HAP-1 (cell line): ENCODE measurements around the gene GPSM3.

Experiments
- DNase-seq, 2 experiments: peaks; one replicate each; pipeline ENCODE4 v3.0.0-alpha.2; 2016 to 2020; ENCODE audit warnings: low spot score in 2 of 2
- H3K27me3 ChIP-seq: fragments of 250-450 bp; sonication (Bioruptor Pico); 2 replicates; pipeline ENCODE4 v1.5.1; 2020; ENCODE audit warnings: low read depth, mild to moderate bottlenecking, moderate library complexity
- H3K36me3 ChIP-seq: fragments of 250-450 bp; sonication (Bioruptor Pico); replicated peaks from 2 replicates; pipeline ENCODE4 v1.5.1; 2020; ENCODE audit warnings: mild to moderate bottlenecking
- H3K4me1 ChIP-seq: fragments of 250-450 bp; sonication (Bioruptor Pico); 2 replicates; pipeline ENCODE4 v1.5.1; 2020; ENCODE audit warnings: mild to moderate bottlenecking
- H3K4me3 ChIP-seq: fragments of 250-450 bp; sonication (Bioruptor Pico); 2 replicates; pipeline ENCODE4 v1.5.1; 2020; ENCODE audit warnings: mild to moderate bottlenecking, moderate library complexity
- H3K9me3 ChIP-seq: fragments of 250-450 bp; sonication (Bioruptor Pico); 2 replicates; pipeline ENCODE4 v1.5.1; 2020; ENCODE audit warnings: mild to moderate bottlenecking, moderate library complexity
- in situ Hi-C: fragments of 300-500 bp; cut with MboI; formaldehyde crosslinking; loops from 3 replicates; pipeline ENCODE4 v1.14.3; 2020; ENCODE audit warnings: low sequenced_read_pairs, inconsistent platforms, mixed read lengths

The GPSM3 gene

GRCh38 chr6:32177788-32178546 is 14.5 kb downstream of the GPSM3 start, which contains the start of gene RNF5:
TSS of gene RNF5 (plus strand) at chr6:32178405. CDS start at chr6:32178512, 107 bp downstream.
- DNase-seq, result peak; percentile 97 to 100

GRCh38 chr6:32177183-32177787 is 15.2 kb downstream of the GPSM3 start:
- Histone ChIP-seq H3K36me3 (peaks cover 15% of the 10 kb centered on the region; the same call in 1 of the 2 replicates), H3K4me3 (peak overlapping the region; percentile 86), H3K4me1 (peaks cover 19% of the 10 kb centered on the region), H3K9me3 (no peaks in the 10 kb centered on the region), H3K27me3 (no peaks in the 10 kb centered on the region)
- in situ Hi-C loops, result no loop called here
- DNase-seq, result peak; percentile 41 to 70

More at GRCh38 chr6:32177788-32178546, 14.5 kb downstream of the GPSM3 start, which contains the start of gene RNF5:
- Histone ChIP-seq H3K4me1 (peaks cover 19% of the 10 kb centered on the region), H3K27me3 (no peaks in the 10 kb centered on the region), H3K36me3 (peaks cover 15% of the 10 kb centered on the region), H3K4me3 (peak within 1 kb of the TSS; percentile 86), H3K9me3 (no peaks in the 10 kb centered on the region)
- in situ Hi-C loops, result no loop called here

GRCh38 chr6:32176476-32177182 is 15.8 kb downstream of the GPSM3 start:
- peaks cover 19% of the 10 kb centered on the region for H3K4me1 ChIP-seq
- DNase-seq, result no peak
- in situ Hi-C loops, result no loop called here
- peak overlapping the region; percentile 86 for H3K4me3 ChIP-seq
- H3K27me3 ChIP-seq, result no peaks in the 10 kb centered on the region
- peaks cover 15% of the 10 kb centered on the region; the same call in 1 of the 2 replicates for H3K36me3 ChIP-seq
- H3K9me3 ChIP-seq, result no peaks in the 10 kb centered on the region

- no peaks in the 10 kb centered on the region for H3K27me3 ChIP-seq
- H3K4me1 ChIP-seq, result peaks cover 19% of the 10 kb centered on the region
- DNase-seq, result peak; percentile 94 to 99
- in situ Hi-C loops, result no loop called here
- no peaks in the 10 kb centered on the region for H3K9me3 ChIP-seq
- H3K4me3 ChIP-seq, result peak within 1 kb of the TSS; percentile 86
- peaks cover 9% of the 10 kb centered on the region; the same call in 1 of the 2 replicates for H3K36me3 ChIP-seq
Measured at GRCh38 chr6:32175711-32176475, 16.6 kb downstream of the GPSM3 start, which contains the start of gene AGPAT1. TSS of gene AGPAT1 (minus strand) at chr6:32176084. CDS start at chr6:32171496, 4,588 bp downstream.

GRCh38 chr6:32175322-32175710 is 17.1 kb downstream of the GPSM3 start:
- Histone ChIP-seq H3K4me3 (peak overlapping the region; percentile 86), H3K4me1 (peaks cover 19% of the 10 kb centered on the region), H3K9me3 (no peaks in the 10 kb centered on the region), H3K27me3 (no peaks in the 10 kb centered on the region), H3K36me3 (peaks cover 11% of the 10 kb centered on the region)
- no peak for DNase-seq
- in situ Hi-C loops, result no loop called here

GRCh38 chr6:32174416-32174815 is 18.0 kb downstream of the GPSM3 start:
- H3K4me1 ChIP-seq, result peaks cover 19% of the 10 kb centered on the region
- peaks cover 14% of the 10 kb centered on the region for H3K36me3 ChIP-seq
- no peaks in the 10 kb centered on the region for H3K27me3 ChIP-seq
- in situ Hi-C loops, result no loop called here
- no peak overlapping the region for H3K4me3 ChIP-seq
- DNase-seq, result no peak
- H3K9me3 ChIP-seq, result no peaks in the 10 kb centered on the region

- H3K36me3 ChIP-seq, result peaks cover 27% of the 10 kb centered on the region
- no peaks in the 10 kb centered on the region for H3K9me3 ChIP-seq
- DNase-seq, result no peak
- no peaks in the 10 kb centered on the region for H3K27me3 ChIP-seq
- H3K4me3 ChIP-seq, result no peak overlapping the region
- H3K4me1 ChIP-seq, result peaks cover 19% of the 10 kb centered on the region
- in situ Hi-C loops, result no loop called here
Measured at GRCh38 chr6:32173051-32173727, 19.3 kb downstream of the GPSM3 start.

GRCh38 chr6:32171234-32171633 is 21.2 kb downstream of the GPSM3 start:
- no peak overlapping the region for H3K4me3 ChIP-seq
- peaks cover 44% of the 10 kb centered on the region for H3K36me3 ChIP-seq
- H3K9me3 ChIP-seq, result no peaks in the 10 kb centered on the region
- H3K4me1 ChIP-seq, result peaks cover 7% of the 10 kb centered on the region
- no peaks in the 10 kb centered on the region for H3K27me3 ChIP-seq
- DNase-seq, result no peak
- in situ Hi-C loops, result no loop called here

GRCh38 chr6:32170294-32170693 is 22.1 kb downstream of the GPSM3 start:
- Histone ChIP-seq H3K27me3 (no peaks in the 10 kb centered on the region), H3K9me3 (no peaks in the 10 kb centered on the region), H3K4me1 (peaks cover 5% of the 10 kb centered on the region; the same call in 1 of the 2 replicates), H3K4me3 (no peak overlapping the region), H3K36me3 (peaks cover 44% of the 10 kb centered on the region)
- in situ Hi-C loops, result no loop called here
- DNase-seq, result no peak

GRCh38 chr6:32168807-32169591 is 23.4 kb downstream of the GPSM3 start:
- in situ Hi-C loops, result no loop called here
- peaks cover 44% of the 10 kb centered on the region for H3K36me3 ChIP-seq
- H3K4me3 ChIP-seq, result no peak overlapping the region
- H3K4me1 ChIP-seq, result no peaks in the 10 kb centered on the region
- no peaks in the 10 kb centered on the region for H3K27me3 ChIP-seq
- DNase-seq, result no peak
- no peaks in the 10 kb centered on the region for H3K9me3 ChIP-seq

GRCh38 chr6:32168350-32168749 is 24.1 kb downstream of the GPSM3 start:
- H3K4me1 ChIP-seq, result no peaks in the 10 kb centered on the region
- no peak overlapping the region for H3K4me3 ChIP-seq
- H3K27me3 ChIP-seq, result no peaks in the 10 kb centered on the region
- in situ Hi-C loops, result no loop called here
- no peak for DNase-seq
- no peaks in the 10 kb centered on the region for H3K9me3 ChIP-seq
- peaks cover 45% of the 10 kb centered on the region for H3K36me3 ChIP-seq

- Histone ChIP-seq H3K9me3 (no peaks in the 10 kb centered on the region), H3K36me3 (peaks cover 50% of the 10 kb centered on the region), H3K27me3 (no peaks in the 10 kb centered on the region), H3K4me3 (no peak overlapping the region), H3K4me1 (no peaks in the 10 kb centered on the region)
- DNase-seq, result no peak
- in situ Hi-C loops, result no loop called here
Measured at GRCh38 chr6:32167761-32168262, 24.6 kb downstream of the GPSM3 start.
